ENCODE measurements around the gene IKBKE.

Gene IKBKE

GRCh38 chr1:206438554-206438953 lies 31.7 kb upstream of the IKBKE start:
- no peak for TF ChIP-seq CTCF (IDR thresholded peaks at IDR 0.05; ENCODE audit: low read depth, low read length)
- no peak for TF ChIP-seq EZH2phosphoT487 (IDR thresholded peaks at IDR 0.05; ENCODE audit: low read depth)
- Histone ChIP-seq H3K27me3 (ENCODE audit: low read depth, low read length) (no peaks in the 10 kb centered on the region), H3K79me2 (ENCODE audit: low read length) (no peaks in the 10 kb centered on the region), H3K36me3 (replicated peaks; ENCODE audit: low read depth, low read length) (peaks cover 68% of the 10 kb centered on the region), H3K4me1 (ENCODE audit: low read length) (no peaks in the 10 kb centered on the region), H3K9ac (ENCODE audit: low read length) (no peak overlapping the region), H4K20me1 (ENCODE audit: insufficient read depth, low read length) (no peaks in the 10 kb centered on the region), H3K4me3 (ENCODE audit: low read length) (no peak overlapping the region), H3K9me3 (ENCODE audit: insufficient read depth, low read length) (no peaks in the 10 kb centered on the region), H3K27ac (ENCODE audit: low read length) (no peak overlapping the region), H2AFZ (ENCODE audit: low read depth, low read length) (no peak overlapping the region), H3K4me2 (ENCODE audit: low read length) (no peak overlapping the region)

GRCh38 chr1:206439205-206439604 lies 31.1 kb upstream of the IKBKE start:
- no peaks in the 10 kb centered on the region for H3K79me2 ChIP-seq (ENCODE audit: low read length)
- H3K9ac ChIP-seq (ENCODE audit: low read length): no peak overlapping the region
- H3K36me3 ChIP-seq (replicated peaks; ENCODE audit: low read depth, low read length): peaks cover 68% of the 10 kb centered on the region
- H3K27ac ChIP-seq (ENCODE audit: low read length): no peak overlapping the region
- H3K9me3 ChIP-seq (ENCODE audit: insufficient read depth, low read length): no peaks in the 10 kb centered on the region
- H3K4me3 ChIP-seq (ENCODE audit: low read length): no peak overlapping the region
- H3K27me3 ChIP-seq (ENCODE audit: low read depth, low read length): no peaks in the 10 kb centered on the region
- H3K4me2 ChIP-seq (ENCODE audit: low read length): no peak overlapping the region
- no peaks in the 10 kb centered on the region for H4K20me1 ChIP-seq (ENCODE audit: insufficient read depth, low read length)
- no peak for TF ChIP-seq EZH2phosphoT487 (IDR thresholded peaks at IDR 0.05; ENCODE audit: low read depth)
- no peak for TF ChIP-seq CTCF (IDR thresholded peaks at IDR 0.05; ENCODE audit: low read depth, low read length)
- no peaks in the 10 kb centered on the region for H3K4me1 ChIP-seq (ENCODE audit: low read length)
- H2AFZ ChIP-seq (ENCODE audit: low read depth, low read length): no peak overlapping the region

GRCh38 chr1:206441336-206441967 lies 28.8 kb upstream of the IKBKE start:
- Histone ChIP-seq H3K4me3 (ENCODE audit: low read length) (no peak overlapping the region), H3K4me2 (ENCODE audit: low read length) (no peak overlapping the region)
- TF ChIP-seq EZH2phosphoT487 (IDR thresholded peaks at IDR 0.05; ENCODE audit: low read depth) (no peak), CTCF (IDR thresholded peaks at IDR 0.05; ENCODE audit: low read depth, low read length) (no peak)

GRCh38 chr1:206442101-206442500 lies 28.2 kb upstream of the IKBKE start:
- Histone ChIP-seq H2AFZ (ENCODE audit: low read depth, low read length) (no peak overlapping the region), H4K20me1 (ENCODE audit: insufficient read depth, low read length) (no peaks in the 10 kb centered on the region), H3K79me2 (ENCODE audit: low read length) (no peaks in the 10 kb centered on the region), H3K4me2 (ENCODE audit: low read length) (no peak overlapping the region), H3K9ac (ENCODE audit: low read length) (no peak overlapping the region), H3K36me3 (replicated peaks; ENCODE audit: low read depth, low read length) (peaks cover 59% of the 10 kb centered on the region), H3K4me1 (ENCODE audit: low read length) (no peaks in the 10 kb centered on the region), H3K4me3 (ENCODE audit: low read length) (no peak overlapping the region), H3K9me3 (ENCODE audit: insufficient read depth, low read length) (no peaks in the 10 kb centered on the region), H3K27me3 (ENCODE audit: low read depth, low read length) (no peaks in the 10 kb centered on the region), H3K27ac (ENCODE audit: low read length) (no peak overlapping the region)
- TF ChIP-seq EZH2phosphoT487 (IDR thresholded peaks at IDR 0.05; ENCODE audit: low read depth) (no peak), CTCF (IDR thresholded peaks at IDR 0.05; ENCODE audit: low read depth, low read length) (no peak)

More at GRCh38 chr1:206441336-206441967, 28.8 kb upstream of the IKBKE start:
- Histone ChIP-seq H3K9ac (ENCODE audit: low read length) (no peak overlapping the region), H3K79me2 (ENCODE audit: low read length) (no peaks in the 10 kb centered on the region), H3K36me3 (replicated peaks; ENCODE audit: low read depth, low read length) (peaks cover 63% of the 10 kb centered on the region), H3K9me3 (ENCODE audit: insufficient read depth, low read length) (no peaks in the 10 kb centered on the region), H3K27ac (ENCODE audit: low read length) (no peak overlapping the region), H4K20me1 (ENCODE audit: insufficient read depth, low read length) (no peaks in the 10 kb centered on the region), H3K27me3 (ENCODE audit: low read depth, low read length) (no peaks in the 10 kb centered on the region), H2AFZ (ENCODE audit: low read depth, low read length) (no peak overlapping the region), H3K4me1 (ENCODE audit: low read length) (no peaks in the 10 kb centered on the region)
